ENCODE results near the gene CFAP141. TPM values are rescaled to one million over a fixed set of nuclear protein-coding genes. Genes with fewer than 3 reads are reported as not detected.

The CFAP141 gene
- total and polyA plus RNA-seq, 4 experiments from 2014 or later = not detected

GRCh38 chr1:154193821-154194220 is 12.3 kb downstream of the CFAP141 start:
- CTCF ChIA-PET (ENCODE audit: partially characterized antibody) = interaction anchor here (1.2 kb wide), 1 partner anchor 151 kb away, joined by 4 read pairs; no protein-coding TSS in a partner anchor
- Histone ChIP-seq H3K27ac (ENCODE audit: low read depth, low read length) (no peak overlapping the region), H3K4me1 (ENCODE audit: insufficient read depth, low read length) (peaks cover under 1% of the 10 kb centered on the region), H3K4me3 (ENCODE audit: low read length in 2 of 2) (no peak overlapping the region), H3K27me3 (ENCODE audit: insufficient read depth, low read length) (no peaks in the 10 kb centered on the region), H3K36me3 (ENCODE audit: insufficient read depth, low read length) (no peaks in the 10 kb centered on the region), H3K9me3 (ENCODE audit: control insufficient read depth in 1 of 2, low read length in 2 of 2) (no peaks in the 10 kb centered on the region)
- POLR2A ChIA-PET (ENCODE audit: partially characterized antibody) = interaction anchor here (1.0 to 1.6 kb wide), 2 partner anchors 12 to 16 kb away, joined by 3 read pairs; no protein-coding TSS in a partner anchor
- Mint-ChIP-seq H3K27me3 (peaks cover 9 to 10% of the 10 kb centered on the region in 2 donors), H3K9me3 (no peaks in the 10 kb centered on the region), H3K4me3 (no peak overlapping the region), H3K36me3 (no peaks in the 10 kb centered on the region), H3K4me1 (no peaks in the 10 kb centered on the region), H3K27ac (peak overlapping the region in 1 of 7 donors; percentile 68)
- no peak for DNase-seq
- intact Hi-C loops (cut with micrococcal nuclease) = no loop called here

- Mint-ChIP-seq H3K9me3 (no peaks in the 10 kb centered on the region), H3K27me3 (peaks cover 9 to 10% of the 10 kb centered on the region in 2 donors), H3K4me3 (no peak overlapping the region), H3K36me3 (no peaks in the 10 kb centered on the region), H3K4me1 (no peaks in the 10 kb centered on the region), H3K27ac (no peak overlapping the region)
- Histone ChIP-seq H3K9me3 (ENCODE audit: control insufficient read depth in 1 of 2, low read length in 2 of 2) (no peaks in the 10 kb centered on the region), H3K4me3 (ENCODE audit: low read length in 2 of 2) (no peak overlapping the region), H3K27ac (ENCODE audit: low read depth, low read length) (no peak overlapping the region), H3K4me1 (ENCODE audit: insufficient read depth, low read length) (no peaks in the 10 kb centered on the region), H3K27me3 (ENCODE audit: insufficient read depth, low read length) (no peaks in the 10 kb centered on the region), H3K36me3 (ENCODE audit: insufficient read depth, low read length) (no peaks in the 10 kb centered on the region)
- POLR2A ChIA-PET (ENCODE audit: partially characterized antibody) = no interaction called here
- intact Hi-C loops (cut with micrococcal nuclease) = no loop called here
- no peak for DNase-seq
- CTCF ChIA-PET (ENCODE audit: partially characterized antibody) = interaction anchor here (0.7 kb wide), 1 partner anchor 105 kb away, joined by 3 read pairs; no protein-coding TSS in a partner anchor
Observed at GRCh38 chr1:154192476-154192875, 13.7 kb downstream of the CFAP141 start.

- H3K4me3 Mint-ChIP-seq = no peak within 1 kb of the TSS
- CTCF ChIA-PET (ENCODE audit: partially characterized antibody) = no interaction called here
- Histone ChIP-seq H3K27me3 (ENCODE audit: insufficient read depth, low read length) (no peaks in the 10 kb centered on the region), H3K9me3 (ENCODE audit: control insufficient read depth in 1 of 2, low read length in 2 of 2) (no peaks in the 10 kb centered on the region), H3K4me1 (ENCODE audit: insufficient read depth, low read length) (no peaks in the 10 kb centered on the region), H3K4me3 (ENCODE audit: low read length in 2 of 2) (no peak within 1 kb of the TSS), H3K27ac (ENCODE audit: low read depth, low read length) (no peak within 1 kb of the TSS), H3K36me3 (ENCODE audit: insufficient read depth, low read length) (no peaks in the 10 kb centered on the region)
- POLR2A ChIA-PET (ENCODE audit: partially characterized antibody) = interaction anchor here (1.0 kb wide), 1 partner anchor 16 kb away, joined by 3 read pairs; no protein-coding TSS in a partner anchor
- no peak for DNase-seq
- peaks cover 9 to 10% of the 10 kb centered on the region in 2 donors for H3K27me3 Mint-ChIP-seq
- H3K4me1 Mint-ChIP-seq = no peaks in the 10 kb centered on the region
- H3K9me3 Mint-ChIP-seq = no peaks in the 10 kb centered on the region
- H3K27ac Mint-ChIP-seq = peak within 1 kb of the TSS in 1 of 7 donors; percentile 3
- intact Hi-C loops (cut with micrococcal nuclease) = no loop called here
- no peaks in the 10 kb centered on the region for H3K36me3 Mint-ChIP-seq
Observed at GRCh38 chr1:154191990-154192461, 14.1 kb downstream of the CFAP141 start, which contains the start of gene TPM3. Gene TPM3 (minus strand): TSS chr1:154192100. CDS start chr1:154192018, 82 bp downstream.

- CTCF ChIA-PET (ENCODE audit: partially characterized antibody) = interaction anchor here (0.6 kb wide), 1 partner anchor 143 kb away, joined by 3 read pairs; no protein-coding TSS in a partner anchor
- H3K4me3 Mint-ChIP-seq = no peak overlapping the region
- no peaks in the 10 kb centered on the region for H3K36me3 Mint-ChIP-seq
- peaks cover 0 to 7% (median 2%) of the 10 kb centered on the region in 4 donors for H3K4me1 Mint-ChIP-seq
- H3K36me3 ChIP-seq (ENCODE audit: insufficient read depth, low read length) = no peaks in the 10 kb centered on the region
- POLR2A ChIA-PET (ENCODE audit: partially characterized antibody) = interaction anchor here (1.3 kb wide), 1 partner anchor 82 kb away, joined by 4 read pairs; the partner anchor contains the start of gene HAX1
- no peaks in the 10 kb centered on the region for H3K4me1 ChIP-seq (ENCODE audit: insufficient read depth, low read length)
- no peaks in the 10 kb centered on the region for H3K9me3 Mint-ChIP-seq
- intact Hi-C loops (cut with micrococcal nuclease) = no loop called here
- H3K27ac ChIP-seq (ENCODE audit: low read depth, low read length) = no peak overlapping the region
- H3K27me3 Mint-ChIP-seq = peaks cover 9 to 10% of the 10 kb centered on the region in 2 donors
- no peaks in the 10 kb centered on the region for H3K27me3 ChIP-seq (ENCODE audit: insufficient read depth, low read length)
- H3K4me3 ChIP-seq (ENCODE audit: low read length in 2 of 2) = no peak overlapping the region
- no peak overlapping the region for H3K27ac Mint-ChIP-seq
- no peak for DNase-seq
- no peaks in the 10 kb centered on the region for H3K9me3 ChIP-seq (ENCODE audit: control insufficient read depth in 1 of 2, low read length in 2 of 2)
Observed at GRCh38 chr1:154190550-154190949, 15.6 kb downstream of the CFAP141 start.

- ChIA-PET POLR2A (ENCODE audit: partially characterized antibody) (no interaction called here), CTCF (ENCODE audit: partially characterized antibody) (no interaction called here)
- peaks cover under 1 to 5% of the 10 kb centered on the region in 2 donors for H3K27me3 Mint-ChIP-seq
- no peak overlapping the region for H3K27ac ChIP-seq (ENCODE audit: low read depth, low read length)
- H3K9me3 ChIP-seq (ENCODE audit: control insufficient read depth in 1 of 2, low read length in 2 of 2) = no peaks in the 10 kb centered on the region
- H3K4me3 Mint-ChIP-seq = no peak overlapping the region
- intact Hi-C loops (cut with micrococcal nuclease) = loop anchor here (1.0 to 10.0 kb wide), 2 partner anchors 85 to 278 kb away; partner anchors contain the start of gene HAX1
- peaks cover 6% of the 10 kb centered on the region for H3K4me1 ChIP-seq (ENCODE audit: insufficient read depth, low read length)
- H3K36me3 Mint-ChIP-seq = peaks cover 3 to 11% of the 10 kb centered on the region in 2 donors
- H3K4me3 ChIP-seq (ENCODE audit: low read length in 2 of 2) = no peak overlapping the region
- DNase-seq = no peak
- H3K27me3 ChIP-seq (ENCODE audit: insufficient read depth, low read length) = no peaks in the 10 kb centered on the region
- peaks cover 0 to 2% (median 0%) of the 10 kb centered on the region in 8 donors for H3K9me3 Mint-ChIP-seq
- H3K27ac Mint-ChIP-seq = peak overlapping the region in 3 of 7 donors; percentile 50 to 74 (median 64)
- H3K36me3 ChIP-seq (ENCODE audit: insufficient read depth, low read length) = no peaks in the 10 kb centered on the region
- H3K4me1 Mint-ChIP-seq = peaks cover 5 to 25% (median 12%) of the 10 kb centered on the region in 4 donors
Observed at GRCh38 chr1:154186852-154187501, 19.2 kb downstream of the CFAP141 start.

GRCh38 chr1:154186177-154186576 is 20.0 kb downstream of the CFAP141 start:
- ChIA-PET CTCF (ENCODE audit: partially characterized antibody) (interaction anchor here (0.6 kb wide), 1 partner anchor 331 kb away, joined by 5 read pairs; no protein-coding TSS in a partner anchor), POLR2A (ENCODE audit: partially characterized antibody) (no interaction called here)
- Histone ChIP-seq H3K4me3 (ENCODE audit: low read length in 2 of 2) (no peak overlapping the region), H3K27ac (ENCODE audit: low read depth, low read length) (no peak overlapping the region), H3K9me3 (ENCODE audit: control insufficient read depth in 1 of 2, low read length in 2 of 2) (no peaks in the 10 kb centered on the region), H3K36me3 (ENCODE audit: insufficient read depth, low read length) (no peaks in the 10 kb centered on the region), H3K27me3 (ENCODE audit: insufficient read depth, low read length) (no peaks in the 10 kb centered on the region), H3K4me1 (ENCODE audit: insufficient read depth, low read length) (peaks cover 14% of the 10 kb centered on the region)
- peak; percentile 56 to 68 (median 62) for DNase-seq
- Mint-ChIP-seq H3K4me1 (peaks cover 10 to 33% (median 18%) of the 10 kb centered on the region in 4 donors), H3K9me3 (peaks cover 0 to 2% (median 0%) of the 10 kb centered on the region in 8 donors), H3K27ac (peak overlapping the region in 3 of 7 donors; percentile 1 to 64 (median 57)), H3K36me3 (peaks cover 3 to 17% of the 10 kb centered on the region in 2 donors), H3K4me3 (peak overlapping the region in 1 of 8 donors; percentile 31), H3K27me3 (peaks cover 0 to 5% of the 10 kb centered on the region in 2 donors)
- intact Hi-C loops (cut with micrococcal nuclease) = loop anchor here (1.0 to 10.0 kb wide), 2 partner anchors 86 to 279 kb away; partner anchors contain the start of gene HAX1
